Endothelial cell (in vitro differentiated cells): Measurements from ENCODE around the gene CCER1. TPM values are rescaled to one million over a fixed set of nuclear protein-coding genes. Genes with fewer than 3 reads are reported as not detected.

Experiments used
- DNase-seq: peaks from one replicate; pipeline ENCODE4 v3.0.0; 2021; ENCODE audit warnings: low spot score
- H3K27ac Mint-ChIP-seq: one replicate; pipeline ENCODE4 v1.8.0; 2021; ENCODE audit warnings: mixed read lengths, inconsistent platforms; ENCODE audit not compliant: unreplicated experiment
- H3K27me3 Mint-ChIP-seq: one replicate; pipeline ENCODE4 v1.8.0; 2021; ENCODE audit warnings: mild to moderate bottlenecking, moderate library complexity, mixed read lengths, inconsistent platforms; ENCODE audit not compliant: unreplicated experiment
- H3K36me3 Mint-ChIP-seq: one replicate; pipeline ENCODE4 v1.8.0; 2021; ENCODE audit warnings: mild to moderate bottlenecking, low read depth, mixed read lengths, inconsistent platforms; ENCODE audit not compliant: unreplicated experiment
- H3K4me1 Mint-ChIP-seq: one replicate; pipeline ENCODE4 v1.8.0; 2021; ENCODE audit warnings: mild to moderate bottlenecking, mixed read lengths, inconsistent platforms; ENCODE audit not compliant: unreplicated experiment
- H3K4me3 Mint-ChIP-seq: one replicate; pipeline ENCODE4 v1.8.0; 2021; ENCODE audit warnings: mild to moderate bottlenecking, mixed read lengths, inconsistent platforms; ENCODE audit not compliant: unreplicated experiment
- H3K9me3 Mint-ChIP-seq: one replicate; pipeline ENCODE4 v1.8.0; 2021; ENCODE audit warnings: mixed read lengths, inconsistent platforms; ENCODE audit not compliant: unreplicated experiment
- total RNA-seq: library from RNA; stranded (reverse); fragmentation: NEBNext Ultra II Directional; extraction: Animal tissue kit (Norgen Biotek cat#: 25700); gene quantifications from one replicate; pipeline ENCODE4 v1.2.1, GENCODE V29; 2021; ENCODE audit not compliant: unreplicated experiment
- TF ChIP-seq, protein P1 (sequence below): fragments of 200-600 bp; sonication (generic); IDR thresholded peaks from one replicate; pipeline ENCODE4 v1.5.0; 2021; ENCODE audit warnings: antibody characterized with exemption; ENCODE audit not compliant: unreplicated experiment

The CCER1 gene
- total RNA-seq, 1 donor from 2014 or later: not detected

DNA sequence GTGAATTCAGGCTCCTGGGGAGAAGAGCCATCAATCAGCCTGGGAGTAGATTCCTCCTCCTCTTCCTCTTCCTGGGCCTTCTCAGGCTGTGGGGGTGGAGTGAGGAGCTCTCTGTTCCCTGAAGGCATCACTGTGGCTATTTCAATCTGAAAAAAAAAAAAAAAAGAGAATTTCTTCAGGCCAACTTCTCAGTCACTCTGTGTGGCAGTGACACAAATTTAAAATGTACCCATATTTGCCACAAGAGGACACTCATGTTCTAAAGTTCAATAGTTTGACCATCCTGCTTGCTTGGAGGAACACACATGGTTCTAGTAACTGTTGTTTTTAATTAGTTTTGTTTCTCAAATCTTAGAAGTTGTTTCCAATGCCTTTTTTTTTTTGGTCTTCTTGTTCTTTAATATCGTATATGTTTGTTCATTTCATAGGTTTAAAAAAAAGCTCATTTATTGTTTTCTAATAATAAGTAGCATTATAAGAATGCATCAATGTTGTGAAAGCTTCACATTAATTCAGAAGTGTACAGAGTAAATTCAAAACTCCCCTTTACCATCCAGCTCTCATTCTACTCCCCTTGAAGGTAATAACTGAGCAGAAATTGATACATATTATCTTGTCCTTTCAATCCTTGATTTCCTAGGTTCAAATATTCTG lies 23.3 kb upstream of the CCER1 start:
- Mint-ChIP-seq H3K27ac (no peak overlapping the region), H3K27me3 (no peaks in the 10 kb centered on the region), H3K36me3 (no peaks in the 10 kb centered on the region), H3K4me3 (no peak overlapping the region), H3K9me3 (no peaks in the 10 kb centered on the region), H3K4me1 (no peaks in the 10 kb centered on the region)
- no peak for DNase-seq
- TF ChIP-seq, protein P1, sequence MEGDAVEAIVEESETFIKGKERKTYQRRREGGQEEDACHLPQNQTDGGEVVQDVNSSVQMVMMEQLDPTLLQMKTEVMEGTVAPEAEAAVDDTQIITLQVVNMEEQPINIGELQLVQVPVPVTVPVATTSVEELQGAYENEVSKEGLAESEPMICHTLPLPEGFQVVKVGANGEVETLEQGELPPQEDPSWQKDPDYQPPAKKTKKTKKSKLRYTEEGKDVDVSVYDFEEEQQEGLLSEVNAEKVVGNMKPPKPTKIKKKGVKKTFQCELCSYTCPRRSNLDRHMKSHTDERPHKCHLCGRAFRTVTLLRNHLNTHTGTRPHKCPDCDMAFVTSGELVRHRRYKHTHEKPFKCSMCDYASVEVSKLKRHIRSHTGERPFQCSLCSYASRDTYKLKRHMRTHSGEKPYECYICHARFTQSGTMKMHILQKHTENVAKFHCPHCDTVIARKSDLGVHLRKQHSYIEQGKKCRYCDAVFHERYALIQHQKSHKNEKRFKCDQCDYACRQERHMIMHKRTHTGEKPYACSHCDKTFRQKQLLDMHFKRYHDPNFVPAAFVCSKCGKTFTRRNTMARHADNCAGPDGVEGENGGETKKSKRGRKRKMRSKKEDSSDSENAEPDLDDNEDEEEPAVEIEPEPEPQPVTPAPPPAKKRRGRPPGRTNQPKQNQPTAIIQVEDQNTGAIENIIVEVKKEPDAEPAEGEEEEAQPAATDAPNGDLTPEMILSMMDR: peak; percentile 57

DNA sequence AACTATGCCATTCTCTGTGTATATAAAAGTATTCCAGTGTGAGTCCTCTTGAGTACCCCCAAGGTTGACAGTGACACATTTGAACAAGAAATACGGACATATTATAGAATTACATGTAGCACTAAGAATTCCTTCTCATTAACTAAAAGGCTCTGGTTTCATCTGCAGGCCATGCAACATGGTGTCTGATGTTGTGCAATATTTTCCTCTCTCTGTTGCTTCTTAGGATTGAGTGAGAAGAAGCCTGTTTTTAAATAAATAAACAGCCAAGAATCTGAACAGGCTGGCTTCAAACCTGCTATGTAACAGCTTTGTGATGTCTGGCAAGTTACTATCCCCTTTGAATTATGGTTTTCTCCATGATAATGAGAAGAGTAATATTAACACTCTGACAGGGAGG lies 22.2 kb upstream of the CCER1 start:
- no peak overlapping the region for H3K27ac Mint-ChIP-seq
- DNase-seq: no peak
- TF ChIP-seq, protein P1: no peak
- no peak overlapping the region for H3K4me3 Mint-ChIP-seq
- no peaks in the 10 kb centered on the region for H3K27me3 Mint-ChIP-seq
- no peaks in the 10 kb centered on the region for H3K36me3 Mint-ChIP-seq
- no peaks in the 10 kb centered on the region for H3K9me3 Mint-ChIP-seq
- no peaks in the 10 kb centered on the region for H3K4me1 Mint-ChIP-seq

DNA sequence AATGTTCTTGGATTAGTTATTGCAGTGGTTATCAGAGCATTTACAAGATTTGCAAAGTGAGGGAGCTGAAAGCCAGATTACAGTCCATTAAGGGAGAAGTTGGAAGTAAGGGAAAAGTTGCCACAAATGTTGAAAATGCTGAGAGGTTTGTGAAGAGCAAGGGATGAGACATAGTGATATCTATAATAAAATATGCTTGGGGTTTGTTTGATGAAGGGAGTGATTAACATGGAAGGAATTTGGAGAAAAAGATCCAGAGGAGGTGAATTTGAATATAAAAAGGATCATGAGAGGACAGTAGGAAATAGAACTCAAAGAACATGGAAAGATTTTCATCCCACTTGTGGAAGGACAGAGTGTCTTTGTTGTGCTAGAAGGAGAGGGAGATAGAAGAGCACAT lies 19.3 kb upstream of the CCER1 start:
- H3K27ac Mint-ChIP-seq: no peak overlapping the region
- H3K27me3 Mint-ChIP-seq: no peaks in the 10 kb centered on the region
- H3K4me3 Mint-ChIP-seq: no peak overlapping the region
- DNase-seq: no peak
- no peaks in the 10 kb centered on the region for H3K4me1 Mint-ChIP-seq
- no peaks in the 10 kb centered on the region for H3K36me3 Mint-ChIP-seq
- TF ChIP-seq, protein P1: no peak
- no peaks in the 10 kb centered on the region for H3K9me3 Mint-ChIP-seq

DNA sequence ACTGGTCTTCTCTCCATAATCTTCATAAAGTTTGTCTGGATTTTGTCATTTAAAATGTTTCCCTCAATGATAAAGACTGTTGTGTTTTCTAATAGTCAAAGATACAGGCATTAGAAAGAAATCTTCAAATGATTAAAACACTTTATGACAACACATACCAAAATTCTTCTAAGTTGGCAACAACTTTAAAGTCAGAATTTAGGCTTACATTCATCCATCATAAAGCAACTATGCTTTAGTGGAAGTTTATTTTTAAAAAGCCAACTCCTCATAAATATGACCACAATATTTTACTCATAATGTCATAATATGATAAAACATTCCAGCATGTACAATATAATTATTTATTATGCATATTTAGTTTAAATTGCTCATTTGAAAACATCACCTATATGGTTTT lies 17.2 kb upstream of the CCER1 start:
- Mint-ChIP-seq H3K36me3 (no peaks in the 10 kb centered on the region), H3K4me1 (no peaks in the 10 kb centered on the region), H3K4me3 (no peak overlapping the region), H3K27me3 (no peaks in the 10 kb centered on the region), H3K9me3 (no peaks in the 10 kb centered on the region), H3K27ac (no peak overlapping the region)
- TF ChIP-seq, protein P1: no peak
- DNase-seq: no peak

DNA sequence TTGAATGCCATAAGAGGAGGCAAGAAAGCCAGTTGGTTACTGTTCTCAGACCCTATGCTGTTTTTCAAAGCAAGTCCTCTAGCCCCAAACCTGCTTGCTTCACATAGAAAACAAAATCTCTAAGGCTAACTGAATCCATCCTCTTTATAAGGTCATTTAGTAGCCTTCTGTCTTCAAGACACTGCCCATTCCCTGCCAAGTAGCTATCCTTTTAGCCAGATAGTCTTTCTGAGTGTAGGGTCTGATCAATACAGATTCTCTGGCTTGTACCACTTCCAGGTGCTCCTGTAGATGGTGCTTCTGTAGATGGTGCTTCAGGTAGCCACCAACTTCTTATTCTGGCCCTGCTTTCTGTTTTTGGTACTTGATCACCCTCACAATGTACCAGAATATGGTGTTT lies 15.9 kb upstream of the CCER1 start:
- no peaks in the 10 kb centered on the region for H3K36me3 Mint-ChIP-seq
- H3K4me3 Mint-ChIP-seq: no peak overlapping the region
- no peaks in the 10 kb centered on the region for H3K9me3 Mint-ChIP-seq
- TF ChIP-seq, protein P1: no peak
- H3K4me1 Mint-ChIP-seq: no peaks in the 10 kb centered on the region
- H3K27me3 Mint-ChIP-seq: no peaks in the 10 kb centered on the region
- no peak for DNase-seq
- H3K27ac Mint-ChIP-seq: no peak overlapping the region
